Amniotic epithelial cell (primary cell): ENCODE data around the gene HOXA1.
"Not testable (repeated sequence)": the region's sequence is repeated elsewhere in the genome, so short reads cannot be mapped to it uniquely, and the experiment has no call there.

Experiments
- DNase-seq: peaks from one replicate; pipeline ENCODE4 v3.0.0-alpha.2; 2010; ENCODE audit warnings: low read depth

Gene HOXA1

DNA sequence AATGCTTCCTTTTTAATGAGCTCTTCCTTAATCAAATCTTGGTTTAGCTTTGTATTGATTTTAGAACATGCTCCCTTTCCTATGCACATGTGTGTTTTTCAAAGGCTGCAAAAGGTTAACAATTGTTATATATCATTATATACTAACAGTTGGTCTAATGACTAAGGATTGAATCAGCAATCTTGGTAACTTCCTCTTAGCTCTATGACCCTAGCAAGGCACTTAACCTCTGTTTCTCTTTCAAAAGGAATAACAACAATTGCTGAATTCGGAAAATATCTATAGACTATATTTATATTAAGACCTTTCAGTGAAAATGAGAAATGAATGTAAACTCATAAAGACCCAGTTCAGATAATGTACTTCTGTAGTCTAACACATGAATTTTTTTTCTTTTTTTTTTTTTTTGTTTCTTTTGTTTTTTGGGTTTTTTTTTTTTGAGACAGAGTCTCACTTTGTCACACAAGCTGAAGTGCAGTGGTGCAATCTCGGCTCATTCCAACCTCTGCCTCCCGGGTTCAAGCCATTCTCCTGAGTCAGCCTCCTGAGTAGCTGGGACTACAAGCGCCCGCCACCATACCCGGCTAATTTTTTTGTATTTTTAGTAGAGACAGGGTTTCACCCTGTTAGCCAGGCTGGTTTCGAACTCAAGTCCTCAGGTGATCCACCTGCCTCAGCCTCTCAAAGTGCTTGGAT lies 48.8 kb downstream of the HOXA1 start:
- DNase-seq, result peak; percentile 46

- DNase-seq, result not testable (repeated sequence)
Measured at GRCh38 chr7:27045972-27046371, 49.8 kb downstream of the HOXA1 start.

DNA sequence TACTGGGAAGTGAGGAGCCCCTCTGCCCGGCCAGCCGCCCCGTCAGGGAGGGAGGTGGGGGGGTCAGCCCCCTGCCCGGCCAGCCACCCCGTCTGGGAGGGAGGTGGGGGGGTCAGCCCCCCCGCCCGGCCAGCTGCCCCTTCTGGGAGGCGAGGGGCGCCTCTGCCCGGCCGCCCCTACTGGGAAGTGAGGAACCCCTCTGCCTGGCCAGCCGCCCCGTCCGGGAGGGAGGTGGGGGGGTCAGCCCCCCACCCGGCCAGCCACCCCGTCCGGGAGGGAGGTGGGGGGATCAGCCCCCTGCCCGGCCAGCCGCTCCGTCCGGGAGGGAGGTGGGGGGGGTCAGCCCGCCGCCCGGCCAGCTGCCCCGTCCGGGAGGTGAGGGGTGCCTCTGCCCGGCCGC lies 50.7 kb downstream of the HOXA1 start:
- not testable (repeated sequence) for DNase-seq
